Ovary (tissue), 3 donors: Measurements from ENCODE around the gene CSF1R.

Experiments
- CTCF ChIP-seq, 3 donors: fragments of 450-650 bp in 2 of 3; fragments of 200-600 bp in 1 of 3; IDR thresholded peaks; one replicate each; pipeline versions ENCODE4 v1.5.1 to v1.8.0; 2016 to 2022; ENCODE audit warnings: antibody characterized with exemption in 3 of 3, mild to moderate bottlenecking in 1 of 3
- POLR2A ChIP-seq: fragments of 450-650 bp; IDR thresholded peaks from one replicate; pipeline ENCODE4 v1.6.1; 2017; ENCODE audit warnings: antibody characterized with exemption, mild to moderate bottlenecking, moderate library complexity
- donor health status: DM: no; HTN: no; CAD: no.

- no peak for TF ChIP-seq CTCF (IDR thresholded peaks at IDR 0.05)
- no peak for TF ChIP-seq POLR2A
Observed at GRCh38 chr5:150104550-150104870, 18.2 kb upstream of the CSF1R start.
